ENCODE data around the gene ARRDC5. TPM values are rescaled to one million over a fixed set of nuclear protein-coding genes. Genes with fewer than 3 reads are reported as not detected.
"Not testable (repeated sequence)": the region's sequence is repeated elsewhere in the genome, so short reads cannot be mapped to it uniquely, and the experiment has no call there.

ARRDC5 gene
- total RNA-seq (2014; rRNA removed; shearing (Covaris generic)): not detected in 2 replicates
- polyA plus RNA-seq (2014; cell fraction: nucleus; rRNA removed): not detected in 2 replicates

GRCh38 chr19:4902796-4903195 lies at the start of gene ARRDC5:
ARRDC5 (minus strand) TSS chr19:4902896; CDS start chr19:4902825, 71 bp downstream.
- no peak for DNase-seq (ENCODE audit: extremely low read depth, low read depth)

- DNase-seq (ENCODE audit: extremely low read depth, low read depth): no peak
Measured at GRCh38 chr19:4951656-4952055, 49.0 kb upstream of the ARRDC5 start.

- not testable (repeated sequence) for DNase-seq (ENCODE audit: extremely low read depth, low read depth)
Measured at GRCh38 chr19:4950650-4951049, 48.0 kb upstream of the ARRDC5 start.

DNA sequence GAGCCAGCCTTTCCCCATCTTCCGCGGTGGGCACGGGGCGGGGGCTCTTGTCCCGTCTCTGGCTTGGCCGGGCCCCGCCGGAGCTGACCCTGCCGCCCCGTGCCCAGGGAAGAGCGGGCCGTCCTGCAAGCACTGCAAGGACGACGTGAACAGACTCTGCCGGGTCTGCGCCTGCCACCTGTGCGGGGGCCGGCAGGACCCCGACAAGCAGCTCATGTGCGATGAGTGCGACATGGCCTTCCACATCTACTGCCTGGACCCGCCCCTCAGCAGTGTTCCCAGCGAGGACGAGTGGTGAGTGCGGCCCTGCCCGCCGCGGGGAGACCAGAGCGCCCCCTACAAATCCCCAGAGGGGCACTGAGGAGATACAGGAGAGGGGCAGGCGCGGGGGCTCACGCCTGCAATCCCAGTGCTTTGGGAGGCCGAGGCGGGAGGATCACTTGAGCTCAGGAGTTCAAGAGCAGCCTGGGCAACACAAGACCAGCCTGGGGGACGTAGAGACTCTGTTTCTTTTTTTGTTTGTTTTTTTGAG lies 39.0 kb upstream of the ARRDC5 start:
- DNase-seq (ENCODE audit: extremely low read depth, low read depth): not testable (repeated sequence)

GRCh38 chr19:4939466-4939865 lies 36.8 kb upstream of the ARRDC5 start:
- no peak for DNase-seq (ENCODE audit: extremely low read depth, low read depth)

DNA sequence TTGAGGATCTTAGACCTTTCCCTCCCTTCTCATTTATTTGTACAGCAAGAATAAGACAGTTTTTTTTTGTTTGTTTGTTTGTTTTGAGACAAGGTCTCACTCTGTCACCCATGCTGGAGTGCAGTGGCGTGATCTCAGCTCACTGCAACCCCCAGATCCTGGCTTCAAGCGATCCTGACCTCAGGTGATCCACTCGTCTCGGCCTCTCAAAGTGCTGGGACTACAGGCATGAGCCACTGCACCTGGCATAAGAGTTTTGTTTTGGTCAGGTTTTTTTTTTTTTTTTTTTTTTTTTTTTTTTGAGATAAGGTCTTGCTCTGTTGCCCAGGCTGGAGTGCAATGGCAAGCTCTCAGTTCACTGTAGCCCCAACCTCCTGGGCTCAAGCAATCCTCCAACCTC lies 35.8 kb upstream of the ARRDC5 start:
- not testable (repeated sequence) for DNase-seq (ENCODE audit: extremely low read depth, low read depth)

- no peak for DNase-seq (ENCODE audit: extremely low read depth, low read depth)
Measured at GRCh38 chr19:4937060-4937459, 34.4 kb upstream of the ARRDC5 start.

DNA sequence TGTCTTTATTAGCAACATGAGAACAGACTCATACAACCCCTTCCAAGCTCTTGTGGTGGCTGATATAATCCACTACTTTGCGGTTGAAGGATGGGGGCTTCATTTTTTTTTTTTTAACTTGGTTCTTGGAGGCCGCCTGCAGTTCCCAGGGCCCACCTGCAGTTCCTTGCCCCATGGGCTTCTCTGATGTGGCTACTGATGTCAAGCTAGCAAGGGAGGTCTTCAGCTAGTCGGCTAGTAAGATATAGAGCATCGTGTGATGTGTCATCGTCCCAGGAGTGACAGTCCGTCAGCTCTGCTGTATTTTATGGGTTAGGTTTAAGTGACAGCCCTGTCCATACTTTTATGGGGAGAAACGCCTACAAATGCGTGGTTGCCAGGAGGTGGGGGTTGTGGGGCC lies 32.7 kb upstream of the ARRDC5 start:
- no peak for DNase-seq (ENCODE audit: extremely low read depth, low read depth)

DNA sequence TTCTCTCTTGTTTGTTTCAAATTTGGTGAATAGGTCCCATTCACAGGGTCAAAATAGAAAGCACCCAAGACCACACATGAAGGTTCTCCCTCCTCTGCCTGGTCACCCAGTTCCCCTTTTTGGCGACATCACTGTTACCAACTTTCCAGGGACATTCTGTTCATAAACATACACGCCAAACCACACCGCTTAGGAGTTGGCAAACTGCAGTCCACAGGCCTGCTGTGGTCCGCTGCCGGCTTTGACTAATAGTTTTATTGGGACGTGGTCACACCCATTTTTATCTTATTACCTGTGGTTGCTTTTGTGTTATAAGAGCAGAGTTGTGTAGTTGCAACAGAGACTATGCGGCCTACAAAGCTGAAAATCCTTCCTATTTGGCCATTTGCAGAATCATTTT lies 30.8 kb upstream of the ARRDC5 start:
- no peak for DNase-seq (ENCODE audit: extremely low read depth, low read depth)

- no peak for DNase-seq (ENCODE audit: extremely low read depth, low read depth)
Measured at GRCh38 chr19:4932711-4933110, 30.0 kb upstream of the ARRDC5 start.

GRCh38 chr19:4930664-4931063 lies 28.0 kb upstream of the ARRDC5 start:
- DNase-seq (ENCODE audit: extremely low read depth, low read depth): no peak

DNA sequence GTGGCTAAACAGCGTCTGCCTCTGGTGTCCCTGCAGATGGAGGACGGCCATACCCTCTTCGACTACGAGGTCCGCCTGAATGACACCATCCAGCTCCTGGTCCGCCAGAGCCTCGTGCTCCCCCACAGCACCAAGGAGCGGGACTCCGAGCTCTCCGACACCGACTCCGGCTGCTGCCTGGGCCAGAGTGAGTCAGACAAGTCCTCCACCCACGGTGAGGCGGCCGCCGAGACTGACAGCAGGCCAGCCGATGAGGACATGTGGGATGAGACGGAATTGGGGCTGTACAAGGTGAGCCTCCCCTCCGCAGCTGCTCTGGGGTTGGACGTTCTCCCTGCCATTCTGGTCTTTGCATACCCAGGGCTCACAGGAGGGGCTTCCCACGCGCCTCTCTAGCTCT lies 26.5 kb upstream of the ARRDC5 start:
- DNase-seq (ENCODE audit: extremely low read depth, low read depth): no peak

- DNase-seq (ENCODE audit: extremely low read depth, low read depth): no peak
Measured at GRCh38 chr19:4923276-4923747, 20.6 kb upstream of the ARRDC5 start.

DNA sequence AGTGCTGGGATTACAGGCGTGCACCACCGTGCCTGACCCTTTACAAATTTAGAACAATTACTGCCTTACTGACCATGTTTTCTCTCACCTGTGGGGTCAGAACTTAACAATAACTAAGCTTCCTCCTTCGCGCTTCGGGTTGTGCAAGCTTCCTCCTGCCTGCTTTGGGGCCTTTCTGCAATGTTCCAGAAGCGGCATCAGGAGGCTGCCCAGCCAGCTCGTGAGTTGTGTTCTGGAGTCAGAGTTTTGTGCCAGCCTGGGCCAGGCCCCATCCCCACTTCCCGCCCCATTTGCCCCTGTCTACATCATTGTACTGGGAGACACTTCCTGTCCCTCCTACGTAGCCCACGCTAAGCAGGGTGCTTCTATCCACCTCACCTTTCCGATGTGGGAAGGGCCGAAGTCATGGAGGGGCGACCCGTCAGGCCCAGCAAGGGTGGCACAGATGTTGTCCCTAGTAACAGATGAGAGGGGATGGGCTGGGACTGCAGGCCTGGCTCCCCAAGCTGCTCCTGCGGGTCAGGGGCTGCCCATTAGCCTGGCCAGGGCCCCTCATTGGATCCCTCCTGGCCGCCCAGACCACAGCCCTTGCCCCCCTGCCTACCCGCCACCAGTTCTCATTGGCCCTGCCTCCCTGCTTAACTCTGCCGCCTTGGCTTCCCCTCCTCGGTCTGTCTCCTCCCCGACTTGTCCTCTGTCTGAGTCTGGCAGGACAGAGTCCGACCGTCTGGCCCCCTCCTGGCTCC lies 20.0 kb upstream of the ARRDC5 start:
- DNase-seq (ENCODE audit: extremely low read depth, low read depth): no peak

GRCh38 chr19:4916292-4917082 lies 13.8 kb upstream of the ARRDC5 start:
- DNase-seq (ENCODE audit: extremely low read depth, low read depth): no peak

GRCh38 chr19:4914736-4915501 lies 12.2 kb upstream of the ARRDC5 start:
- peak; percentile 38 for DNase-seq (ENCODE audit: extremely low read depth, low read depth)

GRCh38 chr19:4913996-4914735 lies 11.5 kb upstream of the ARRDC5 start:
- no peak for DNase-seq (ENCODE audit: extremely low read depth, low read depth)

GRCh38 chr19:4911786-4912672 lies 9.3 kb upstream of the ARRDC5 start:
- peak; percentile 83 for DNase-seq (ENCODE audit: extremely low read depth, low read depth)

DNA sequence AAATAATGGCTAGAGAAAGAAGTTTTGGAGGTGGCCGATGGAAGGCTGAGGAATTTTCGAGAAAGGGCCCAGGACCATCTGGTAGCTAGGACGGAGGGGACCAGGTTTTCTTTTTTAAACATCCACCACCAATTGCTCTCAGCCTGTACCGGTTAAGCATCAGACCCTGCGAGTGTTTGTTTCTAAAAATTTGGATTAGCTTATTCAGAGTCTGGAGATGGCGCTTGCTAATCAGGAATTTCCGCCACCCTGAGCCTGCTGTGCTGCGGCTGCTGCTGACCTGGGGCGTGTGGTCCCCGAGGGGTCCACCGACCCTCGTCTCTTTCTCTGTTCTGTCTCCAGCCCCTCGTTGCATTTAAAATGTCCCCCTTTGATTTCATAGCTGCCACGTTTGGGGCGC lies 8.6 kb upstream of the ARRDC5 start:
- DNase-seq (ENCODE audit: extremely low read depth, low read depth): no peak

Measured in NCI-H460 (cell line).